Liver (tissue), 9 donors: ENCODE measurements around the gene SPTB. TPM values are rescaled to one million over a fixed set of nuclear protein-coding genes. Genes with fewer than 3 reads are reported as not detected.

Source experiments
- DNase-seq: peaks from one replicate; pipeline ENCODE4 v3.0.0-alpha.2; 2017; ENCODE audit warnings: low spot score
- H3K27ac ChIP-seq, 2 donors: one replicate each; pipeline ENCODE4 v1.7.0; 2013; ENCODE audit warnings: inconsistent platforms in 2 of 2, low read length in 2 of 2, control low read depth in 1 of 2, low read depth in 1 of 2, mild to moderate bottlenecking in 1 of 2
- H3K27me3 ChIP-seq, 4 donors: one replicate each; pipeline versions ENCODE4 v1.6.1 to v1.7.0; 2013; ENCODE audit warnings: low read length in 3 of 4, inconsistent platforms in 1 of 4, mild to moderate bottlenecking in 1 of 4, moderate library complexity in 1 of 4; ENCODE audit not compliant: control insufficient read depth in 4 of 4, insufficient read depth in 4 of 4
- H3K36me3 ChIP-seq, 4 donors: one replicate each; pipeline versions ENCODE4 v1.6.1 to v1.7.0; 2013; ENCODE audit warnings: low read length in 3 of 4, mild to moderate bottlenecking in 3 of 4, low read depth in 1 of 4, moderate library complexity in 1 of 4; ENCODE audit not compliant: control insufficient read depth in 4 of 4, insufficient read depth in 3 of 4
- H3K4me1 ChIP-seq, 4 donors: one replicate each; pipeline versions ENCODE4 v1.6.1 to v1.7.0; 2013; ENCODE audit warnings: low read length in 3 of 4, mild to moderate bottlenecking in 3 of 4, moderate library complexity in 1 of 4; ENCODE audit not compliant: control insufficient read depth in 4 of 4, insufficient read depth in 4 of 4
- H3K4me3 ChIP-seq, 3 donors: one replicate each; pipeline versions ENCODE4 v1.6.1 to v1.7.0; 2013; ENCODE audit warnings: low read length in 3 of 3, control low read depth in 1 of 3, low read depth in 1 of 3, mild to moderate bottlenecking in 1 of 3
- H3K9ac ChIP-seq, 2 donors: one replicate each; pipeline ENCODE4 v1.7.0; 2013; ENCODE audit warnings: low read length in 2 of 2, mild to moderate bottlenecking in 2 of 2, moderate library complexity in 2 of 2, control low read depth in 1 of 2, low read depth in 1 of 2
- H3K9me3 ChIP-seq, 4 donors: one replicate each; pipeline versions ENCODE4 v1.6.1 to v1.7.0; 2013; ENCODE audit warnings: low read length in 3 of 4; ENCODE audit not compliant: control insufficient read depth in 4 of 4
- EGR1 ChIP-seq, 2 donors: IDR thresholded peaks; 2 replicates each; pipeline ENCODE4 v1.6.1; 2016 to 2018; ENCODE audit warnings: antibody characterized with exemption in 2 of 2, low read depth in 2 of 2
- FOXA1 ChIP-seq: IDR thresholded peaks from 2 replicates; pipeline ENCODE4 v1.6.1; 2016; ENCODE audit warnings: antibody characterized with exemption
- FOXA2 ChIP-seq: IDR thresholded peaks from 2 replicates; pipeline ENCODE4 v1.6.1; 2016; ENCODE audit warnings: antibody characterized with exemption
- GABPA ChIP-seq, 2 donors: IDR thresholded peaks in 1 of 2; conservative IDR thresholded peaks in 1 of 2; 2 replicates each; pipeline ENCODE4 v1.6.1; 2016; ENCODE audit warnings: antibody characterized with exemption in 2 of 2, mild to moderate bottlenecking in 1 of 2, moderate library complexity in 1 of 2
- HNF4A ChIP-seq, 2 donors: conservative IDR thresholded peaks; 2 replicates each; pipeline ENCODE4 v1.6.1; 2016; ENCODE audit warnings: antibody characterized with exemption in 2 of 2, mild to moderate bottlenecking in 2 of 2
- HNF4G ChIP-seq: IDR thresholded peaks from 2 replicates; pipeline ENCODE4 v1.6.1; 2016; ENCODE audit warnings: antibody characterized with exemption
- JUND ChIP-seq, 2 donors: IDR thresholded peaks; 2 replicates each; pipeline ENCODE4 v1.6.1; 2016; ENCODE audit warnings: antibody characterized with exemption in 2 of 2
- NR2F2 ChIP-seq: IDR thresholded peaks from 2 replicates; pipeline ENCODE4 v1.6.1; 2016; ENCODE audit warnings: antibody characterized with exemption
- RAD21 ChIP-seq, 2 donors: IDR thresholded peaks; 2 replicates each; pipeline ENCODE4 v1.6.1; 2016; ENCODE audit warnings: antibody characterized with exemption in 2 of 2, mild to moderate bottlenecking in 2 of 2
- RXRA ChIP-seq, 2 donors: IDR thresholded peaks; 2 replicates each; pipeline ENCODE4 v1.6.1; 2017 to 2018; ENCODE audit warnings: antibody characterized with exemption in 2 of 2, mild to moderate bottlenecking in 1 of 2
- SP1 ChIP-seq: IDR thresholded peaks from 2 replicates; pipeline ENCODE4 v1.6.1; 2018; ENCODE audit warnings: antibody characterized with exemption, mild to moderate bottlenecking
- TAF1 ChIP-seq: conservative IDR thresholded peaks from 2 replicates; pipeline ENCODE4 v1.6.1; 2016; ENCODE audit warnings: antibody characterized with exemption, mild to moderate bottlenecking
- YY1 ChIP-seq: IDR thresholded peaks from 2 replicates; pipeline ENCODE4 v1.6.1; 2016; ENCODE audit warnings: antibody characterized with exemption, mild to moderate bottlenecking
- WGBS: extraction: QIAGEN DNeasy Blood & Tissue Kit; methylation state at CpG from one replicate; pipeline ENCODE4 v1.1.7; 2013; 5-methylcytosine and 5-hydroxymethylcytosine counted together
- polyA plus RNA-seq, 2 donors: library from polyadenylated mRNA; stranded (reverse) in 1 of 2; unstranded in 1 of 2; fragments of 200-250 nt in 1 of 2; fragments of >200 nt in 1 of 2; fragmentation: Nextera tagmentation in 1 of 2; extraction: Ambion mirVana in 1 of 2; gene quantifications; one replicate each; pipeline versions ENCODE4 v1.2.1 to v1.2.3, GENCODE V29; 2013 to 2015
- total RNA-seq, 2 donors: library from RNA; depleted of rRNA; stranded (reverse); fragments of >200 nt; gene quantifications; one replicate each; pipeline ENCODE4 v1.2.3, GENCODE V29; 2014
- TF ChIP-seq, protein P1 (sequence below): IDR thresholded peaks from 2 replicates; pipeline ENCODE4 v1.6.1; 2016; ENCODE audit warnings: antibody characterized with exemption, mild to moderate bottlenecking
- TF ChIP-seq, protein P2 (sequence below): IDR thresholded peaks from 2 replicates; pipeline ENCODE4 v1.6.1; 2016; ENCODE audit warnings: antibody characterized with exemption
- TF ChIP-seq, protein P3 (sequence below): IDR thresholded peaks from 2 replicates; pipeline ENCODE4 v1.6.1; 2016; ENCODE audit warnings: antibody characterized with exemption
- TF ChIP-seq, protein P4 (sequence below): fragments of 150-350 bp; IDR thresholded peaks from 2 replicates; pipeline ENCODE4 v1.5.1; 2017; ENCODE audit warnings: improper control_type of control experiment, low read depth, low read length; ENCODE audit not compliant: missing input control
- TF ChIP-seq, protein P5 (sequence below): IDR thresholded peaks from 2 replicates; pipeline ENCODE4 v1.6.1; 2016; ENCODE audit warnings: antibody characterized with exemption
- donor health status: healthy.
- donor health status: healthy.
- donor health status: healthy.
- donor health status: healthy.
- donor health status: healthy.

SPTB gene
- total and polyA plus RNA-seq, 4 donors: 0.12 to 332 (median 0.26) TPM

DNA sequence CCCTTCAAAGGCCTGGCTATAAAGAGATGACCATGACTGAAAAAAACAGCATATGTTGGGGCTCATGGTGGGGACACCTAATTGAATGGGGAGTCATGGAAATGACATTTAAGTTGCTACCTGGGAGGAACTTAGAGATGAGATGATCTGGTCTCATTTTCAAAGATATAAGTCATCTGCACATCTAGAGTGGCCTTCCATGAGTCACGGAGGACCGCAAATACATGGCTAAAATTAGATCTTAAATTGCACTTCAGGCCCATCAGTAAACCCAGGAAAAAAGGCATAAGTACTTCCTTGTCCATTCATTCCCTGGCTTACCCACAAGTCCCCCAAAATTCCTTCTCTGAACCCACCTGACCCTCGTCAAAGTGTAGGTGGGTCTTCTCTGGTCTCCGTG, 53.4 kb downstream of the SPTB start:
- no peak overlapping the region for H3K4me3 ChIP-seq
- H3K36me3 ChIP-seq: no peaks in the 10 kb centered on the region
- H3K27me3 ChIP-seq: peaks cover 0 to 3% (median 0%) of the 10 kb centered on the region in 4 donors
- no peak overlapping the region for H3K9ac ChIP-seq
- WGBS: 91% methylated on average over 4 of the region's 4 CpGs
- peaks cover 0 to 7% (median 2%) of the 10 kb centered on the region in 4 donors for H3K4me1 ChIP-seq
- TF ChIP-seq EGR1 (IDR thresholded peaks at IDR 0.05; ENCODE audit: low read depth in 2 of 2) (no peak), RXRA (IDR thresholded peaks at IDR 0.05) (no peak), TAF1 (no peak), GABPA (IDR thresholded peaks at IDR 0.05 in 1 of 2, conservative IDR thresholded peaks at IDR 0.05 in 1 of 2) (no peak), FOXA2 (no peak), RAD21 (IDR thresholded peaks at IDR 0.05) (no peak), JUND (IDR thresholded peaks at IDR 0.05) (no peak), HNF4A (conservative IDR thresholded peaks at IDR 0.05) (no peak), HNF4G (no peak)
- TF ChIP-seq, protein P1, sequence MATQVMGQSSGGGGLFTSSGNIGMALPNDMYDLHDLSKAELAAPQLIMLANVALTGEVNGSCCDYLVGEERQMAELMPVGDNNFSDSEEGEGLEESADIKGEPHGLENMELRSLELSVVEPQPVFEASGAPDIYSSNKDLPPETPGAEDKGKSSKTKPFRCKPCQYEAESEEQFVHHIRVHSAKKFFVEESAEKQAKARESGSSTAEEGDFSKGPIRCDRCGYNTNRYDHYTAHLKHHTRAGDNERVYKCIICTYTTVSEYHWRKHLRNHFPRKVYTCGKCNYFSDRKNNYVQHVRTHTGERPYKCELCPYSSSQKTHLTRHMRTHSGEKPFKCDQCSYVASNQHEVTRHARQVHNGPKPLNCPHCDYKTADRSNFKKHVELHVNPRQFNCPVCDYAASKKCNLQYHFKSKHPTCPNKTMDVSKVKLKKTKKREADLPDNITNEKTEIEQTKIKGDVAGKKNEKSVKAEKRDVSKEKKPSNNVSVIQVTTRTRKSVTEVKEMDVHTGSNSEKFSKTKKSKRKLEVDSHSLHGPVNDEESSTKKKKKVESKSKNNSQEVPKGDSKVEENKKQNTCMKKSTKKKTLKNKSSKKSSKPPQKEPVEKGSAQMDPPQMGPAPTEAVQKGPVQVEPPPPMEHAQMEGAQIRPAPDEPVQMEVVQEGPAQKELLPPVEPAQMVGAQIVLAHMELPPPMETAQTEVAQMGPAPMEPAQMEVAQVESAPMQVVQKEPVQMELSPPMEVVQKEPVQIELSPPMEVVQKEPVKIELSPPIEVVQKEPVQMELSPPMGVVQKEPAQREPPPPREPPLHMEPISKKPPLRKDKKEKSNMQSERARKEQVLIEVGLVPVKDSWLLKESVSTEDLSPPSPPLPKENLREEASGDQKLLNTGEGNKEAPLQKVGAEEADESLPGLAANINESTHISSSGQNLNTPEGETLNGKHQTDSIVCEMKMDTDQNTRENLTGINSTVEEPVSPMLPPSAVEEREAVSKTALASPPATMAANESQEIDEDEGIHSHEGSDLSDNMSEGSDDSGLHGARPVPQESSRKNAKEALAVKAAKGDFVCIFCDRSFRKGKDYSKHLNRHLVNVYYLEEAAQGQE: no peak
- TF ChIP-seq, protein P2, sequence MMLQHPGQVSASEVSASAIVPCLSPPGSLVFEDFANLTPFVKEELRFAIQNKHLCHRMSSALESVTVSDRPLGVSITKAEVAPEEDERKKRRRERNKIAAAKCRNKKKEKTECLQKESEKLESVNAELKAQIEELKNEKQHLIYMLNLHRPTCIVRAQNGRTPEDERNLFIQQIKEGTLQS: no peak
- TF ChIP-seq, protein P3, sequence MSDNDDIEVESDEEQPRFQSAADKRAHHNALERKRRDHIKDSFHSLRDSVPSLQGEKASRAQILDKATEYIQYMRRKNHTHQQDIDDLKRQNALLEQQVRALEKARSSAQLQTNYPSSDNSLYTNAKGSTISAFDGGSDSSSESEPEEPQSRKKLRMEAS: no peak
- no peak for DNase-seq
- H3K27ac ChIP-seq: no peak overlapping the region
- no peaks in the 10 kb centered on the region for H3K9me3 ChIP-seq

DNA sequence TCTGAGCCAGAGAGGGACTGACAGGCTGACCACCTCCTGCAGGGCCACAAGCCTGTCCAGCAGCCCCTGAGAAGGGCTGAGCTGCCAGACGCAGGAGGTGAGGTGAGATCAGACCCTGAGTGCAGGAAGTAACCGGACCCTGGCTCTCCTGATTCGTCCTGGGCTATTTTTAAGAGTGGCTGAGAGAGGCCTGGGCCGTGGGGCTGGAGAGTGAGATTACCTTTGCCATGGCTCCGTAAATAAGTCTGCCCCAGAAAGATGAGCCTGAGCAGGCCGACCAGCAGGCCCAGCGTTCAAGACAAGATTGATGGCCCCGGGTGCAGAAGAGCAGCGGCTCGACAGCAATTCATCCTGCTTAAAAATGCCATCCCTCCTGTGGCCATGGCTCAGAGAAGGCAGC, 54.2 kb downstream of the SPTB start:
- no peak overlapping the region for H3K4me3 ChIP-seq
- WGBS: 77% methylated on average over 10 of the region's 10 CpGs
- TF ChIP-seq, protein P4, sequence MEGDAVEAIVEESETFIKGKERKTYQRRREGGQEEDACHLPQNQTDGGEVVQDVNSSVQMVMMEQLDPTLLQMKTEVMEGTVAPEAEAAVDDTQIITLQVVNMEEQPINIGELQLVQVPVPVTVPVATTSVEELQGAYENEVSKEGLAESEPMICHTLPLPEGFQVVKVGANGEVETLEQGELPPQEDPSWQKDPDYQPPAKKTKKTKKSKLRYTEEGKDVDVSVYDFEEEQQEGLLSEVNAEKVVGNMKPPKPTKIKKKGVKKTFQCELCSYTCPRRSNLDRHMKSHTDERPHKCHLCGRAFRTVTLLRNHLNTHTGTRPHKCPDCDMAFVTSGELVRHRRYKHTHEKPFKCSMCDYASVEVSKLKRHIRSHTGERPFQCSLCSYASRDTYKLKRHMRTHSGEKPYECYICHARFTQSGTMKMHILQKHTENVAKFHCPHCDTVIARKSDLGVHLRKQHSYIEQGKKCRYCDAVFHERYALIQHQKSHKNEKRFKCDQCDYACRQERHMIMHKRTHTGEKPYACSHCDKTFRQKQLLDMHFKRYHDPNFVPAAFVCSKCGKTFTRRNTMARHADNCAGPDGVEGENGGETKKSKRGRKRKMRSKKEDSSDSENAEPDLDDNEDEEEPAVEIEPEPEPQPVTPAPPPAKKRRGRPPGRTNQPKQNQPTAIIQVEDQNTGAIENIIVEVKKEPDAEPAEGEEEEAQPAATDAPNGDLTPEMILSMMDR: no peak
- TF ChIP-seq TAF1 (no peak), YY1 (no peak), EGR1 (IDR thresholded peaks at IDR 0.05; ENCODE audit: low read depth in 2 of 2) (no peak), GABPA (IDR thresholded peaks at IDR 0.05 in 1 of 2, conservative IDR thresholded peaks at IDR 0.05 in 1 of 2) (no peak), FOXA1 (no peak), RXRA (IDR thresholded peaks at IDR 0.05) (no peak), RAD21 (IDR thresholded peaks at IDR 0.05) (no peak), FOXA2 (no peak), HNF4G (no peak), JUND (IDR thresholded peaks at IDR 0.05) (no peak), NR2F2 (no peak), HNF4A (conservative IDR thresholded peaks at IDR 0.05) (no peak), SP1 (no peak)
- TF ChIP-seq, protein P2: no peak
- TF ChIP-seq, protein P3: no peak
- TF ChIP-seq, protein P1: no peak
- TF ChIP-seq, protein P5, sequence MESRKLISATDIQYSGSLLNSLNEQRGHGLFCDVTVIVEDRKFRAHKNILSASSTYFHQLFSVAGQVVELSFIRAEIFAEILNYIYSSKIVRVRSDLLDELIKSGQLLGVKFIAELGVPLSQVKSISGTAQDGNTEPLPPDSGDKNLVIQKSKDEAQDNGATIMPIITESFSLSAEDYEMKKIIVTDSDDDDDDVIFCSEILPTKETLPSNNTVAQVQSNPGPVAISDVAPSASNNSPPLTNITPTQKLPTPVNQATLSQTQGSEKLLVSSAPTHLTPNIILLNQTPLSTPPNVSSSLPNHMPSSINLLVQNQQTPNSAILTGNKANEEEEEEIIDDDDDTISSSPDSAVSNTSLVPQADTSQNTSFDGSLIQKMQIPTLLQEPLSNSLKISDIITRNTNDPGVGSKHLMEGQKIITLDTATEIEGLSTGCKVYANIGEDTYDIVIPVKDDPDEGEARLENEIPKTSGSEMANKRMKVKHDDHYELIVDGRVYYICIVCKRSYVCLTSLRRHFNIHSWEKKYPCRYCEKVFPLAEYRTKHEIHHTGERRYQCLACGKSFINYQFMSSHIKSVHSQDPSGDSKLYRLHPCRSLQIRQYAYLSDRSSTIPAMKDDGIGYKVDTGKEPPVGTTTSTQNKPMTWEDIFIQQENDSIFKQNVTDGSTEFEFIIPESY: no peak
- no peaks in the 10 kb centered on the region for H3K36me3 ChIP-seq
- peaks cover 0 to 7% (median 2%) of the 10 kb centered on the region in 4 donors for H3K4me1 ChIP-seq
- H3K27ac ChIP-seq: no peak overlapping the region
- no peak overlapping the region for H3K9ac ChIP-seq
- H3K27me3 ChIP-seq: peaks cover 0 to 3% (median 0%) of the 10 kb centered on the region in 4 donors
- DNase-seq: no peak
- no peaks in the 10 kb centered on the region for H3K9me3 ChIP-seq
